ENCODE measurements around the gene LHX2.
A peak's percentile ranks its signal among the peaks of the same experiment; 100 is the strongest.
"Not testable (repeated sequence)": the region's sequence is repeated elsewhere in the genome, so short reads cannot be mapped to it uniquely, and the experiment has no call there.

LHX2 gene

GRCh38 chr9:124011460-124012301 lies at the start of gene LHX2:
Gene LHX2 (plus strand): TSS chr9:124011768. CDS start chr9:124012349, 581 bp downstream.
- DNase-seq: peak in 1 of 14 donors; percentile 13

- no peak for DNase-seq
These were observed 46.8 kb upstream of the LHX2 start for GRCh38 chr9:123964761-123965160.

GRCh38 chr9:123965801-123966686 lies 45.5 kb upstream of the LHX2 start:
- no peak for DNase-seq

- no peak for DNase-seq
These were observed 44.2 kb upstream of the LHX2 start for GRCh38 chr9:123967323-123967722.

GRCh38 chr9:123972618-123973017 lies 39.0 kb upstream of the LHX2 start:
- no peak for DNase-seq

GRCh38 chr9:123973590-123974223 lies 37.9 kb upstream of the LHX2 start:
- DNase-seq: no peak

GRCh38 chr9:123974471-123974870 lies 37.1 kb upstream of the LHX2 start:
- no peak for DNase-seq

- DNase-seq: peak in 2 of 14 donors; percentile 1 to 13
These were observed 35.7 kb upstream of the LHX2 start for GRCh38 chr9:123975871-123976270.

- not testable (repeated sequence) for DNase-seq
These were observed 35.0 kb upstream of the LHX2 start for GRCh38 chr9:123976579-123976978.

GRCh38 chr9:123978981-123979380 lies 32.6 kb upstream of the LHX2 start:
- no peak for DNase-seq

GRCh38 chr9:123982535-123982934 lies 29.0 kb upstream of the LHX2 start:
- DNase-seq: no peak

GRCh38 chr9:123983047-123983446 lies 28.5 kb upstream of the LHX2 start:
- no peak for DNase-seq

- DNase-seq: no peak
These were observed 26.8 kb upstream of the LHX2 start for GRCh38 chr9:123984802-123985201.

GRCh38 chr9:123985869-123986268 lies 25.7 kb upstream of the LHX2 start:
- DNase-seq: no peak

GRCh38 chr9:123990427-123990826 lies 21.1 kb upstream of the LHX2 start:
- DNase-seq: no peak

- DNase-seq: not testable (repeated sequence)
These were observed 18.9 kb upstream of the LHX2 start for GRCh38 chr9:123992679-123993078.

GRCh38 chr9:123996731-123997421 lies 14.7 kb upstream of the LHX2 start:
- peak in 2 of 14 donors; percentile 4 to 17 for DNase-seq

GRCh38 chr9:123997665-123998277 lies 13.8 kb upstream of the LHX2 start:
- DNase-seq: peak in 7 of 14 donors; percentile 4 to 42 (median 24)

- DNase-seq: no peak
These were observed 13.2 kb upstream of the LHX2 start for GRCh38 chr9:123998278-123998925.

- DNase-seq: no peak
These were observed 12.5 kb upstream of the LHX2 start for GRCh38 chr9:123998970-123999621.

GRCh38 chr9:123999661-124000060 lies 11.9 kb upstream of the LHX2 start:
- DNase-seq: no peak

Measured in C1 segment of cervical spinal cord (tissue), 14 donors.